HCT116 (cell line): Measurements from ENCODE around the gene YIPF2. TPM values are rescaled to one million over a fixed set of nuclear protein-coding genes. Genes with fewer than 3 reads are reported as not detected.

Source experiments
- ATAC-seq: fragments of 200-7000 bp; cut with Tn5 transposase; 2 replicates; pipeline ENCODE4 v1.9.1; 2020; ENCODE audit warnings: mild to moderate bottlenecking, moderate library complexity
- BruUV-seq: library from RNA; stranded (reverse); fragments of 400-500 nt; replicated peaks from 2 replicates; lab custom pipeline; 2021; lab: Mats Ljungman, UMichigan
- CTCF ChIA-PET: fragments of 300-600 bp; sonication (Branson Sonifier 250); formaldehyde crosslinking; loops from one replicate; lab custom pipeline; 2021; ENCODE audit warnings: antibody characterized with exemption; lab: Charles Lee
- POLR2A ChIA-PET: fragments of 300-600, 350-600 bp; sonication (Branson Sonifier 250); formaldehyde crosslinking; loops from one replicate; lab custom pipeline; 2021; ENCODE audit warnings: antibody characterized with exemption; lab: Charles Lee
- RAD21 ChIA-PET, 2 experiments: fragments of 300-600 bp; sonication (Branson Sonifier 250); formaldehyde crosslinking; loops; one replicate each; lab custom pipeline; 2023; ENCODE audit warnings: low total read pairs in 2 of 2; ENCODE audit not compliant: uncharacterized antibody in 2 of 2, unreplicated experiment in 2 of 2, low non-redundant PET in 1 of 2; lab: Charles Lee
- DNase-seq: peaks from one replicate; pipeline ENCODE4 v3.0.0-alpha.2; 2010; ENCODE audit warnings: low read depth, low spot score
- H2AFZ ChIP-seq: fragments of 200-600 bp; shearing (Covaris generic), sonication (generic); 2 replicates; pipeline ENCODE4 v1.6.1; 2017; ENCODE audit warnings: low read depth, mixed run types, mixed read lengths, antibody characterized with exemption, low read length; ENCODE audit not compliant: poor library complexity, severe bottlenecking
- H3K27ac ChIP-seq: 2 replicates; pipeline ENCODE4 v1.5.1; 2012; ENCODE audit warnings: low read depth, low read length
- H3K27me3 ChIP-seq: fragments of 200-600 bp; sonication (generic); 2 replicates; pipeline ENCODE4 v1.6.1; 2016; ENCODE audit warnings: mixed run types, low read length, mixed read lengths; ENCODE audit not compliant: insufficient read depth
- H3K36me3 ChIP-seq, 2 experiments: fragments of 200-500 bp in 1 of 2; fragments of 200-600 bp in 1 of 2; sonication (Bioruptor generic) in 1 of 2; sonication (generic) in 1 of 2; 2 replicates each; pipeline versions ENCODE4 v1.5.1 to v1.6.1; 2014 to 2016; ENCODE audit warnings: low read length in 2 of 2, inconsistent platforms in 1 of 2, mixed read lengths in 1 of 2, mixed run types in 1 of 2; ENCODE audit not compliant: insufficient read depth in 2 of 2, control insufficient read depth in 1 of 2
- H3K4me1 ChIP-seq, 2 experiments: fragments of 200-600 bp in 1 of 2; sonication (generic) in 1 of 2; 2 replicates each; pipeline versions ENCODE4 v1.5.1 to v1.6.1; 2012 to 2017; ENCODE audit warnings: low read length in 2 of 2, inconsistent platforms in 1 of 2, mild to moderate bottlenecking in 1 of 2, mixed read lengths in 1 of 2, mixed run types in 1 of 2, moderate library complexity in 1 of 2; ENCODE audit not compliant: insufficient read depth in 2 of 2, control insufficient read depth in 1 of 2
- H3K4me2 ChIP-seq: fragments of 200-600 bp; sonication (generic); 2 replicates; pipeline ENCODE4 v1.6.1; 2017; ENCODE audit warnings: mixed run types, low read length, mixed read lengths
- H3K4me3 ChIP-seq, 2 experiments: fragments of 200-600 bp in 1 of 2; sonication (generic) in 1 of 2; replicated peaks in 1 of 2; 2 replicates each; pipeline ENCODE4 v1.5.1; 2011 to 2016; ENCODE audit warnings: low read length in 2 of 2, control low read depth in 1 of 2, low read depth in 1 of 2, mild to moderate bottlenecking in 1 of 2, mixed read lengths in 1 of 2, mixed run types in 1 of 2
- H3K79me2 ChIP-seq: fragments of 200-600 bp; sonication (generic); 2 replicates; pipeline ENCODE4 v1.6.1; 2017; ENCODE audit warnings: mild to moderate bottlenecking, mixed run types, low read length, moderate library complexity, mixed read lengths; ENCODE audit not compliant: insufficient read depth
- H3K9ac ChIP-seq: fragments of 200-600 bp; sonication (generic); 2 replicates; pipeline ENCODE4 v1.6.1; 2016; ENCODE audit warnings: low read length, mixed read lengths
- H3K9me2 ChIP-seq: fragments of 200-600 bp; sonication (generic), shearing (Covaris generic); 2 replicates; pipeline ENCODE4 v1.6.1; 2017; ENCODE audit warnings: mixed run types, mild to moderate bottlenecking, moderate library complexity; ENCODE audit not compliant: insufficient read depth
- H3K9me3 ChIP-seq, 2 experiments: fragments of 200-500 bp in 1 of 2; fragments of 200-600 bp in 1 of 2; sonication (Bioruptor generic) in 1 of 2; sonication (generic) in 1 of 2; 2 replicates each; pipeline ENCODE4 v1.6.1; 2014 to 2017; ENCODE audit warnings: low read length in 2 of 2, mixed read lengths in 2 of 2, inconsistent platforms in 1 of 2, low read depth in 1 of 2, mild to moderate bottlenecking in 1 of 2, mixed run types in 1 of 2, moderate library complexity in 1 of 2; ENCODE audit not compliant: control insufficient read depth in 1 of 2, insufficient read depth in 1 of 2
- H4K20me1 ChIP-seq: fragments of 200-600 bp; sonication (generic), shearing (Covaris generic); 2 replicates; pipeline ENCODE4 v1.6.1; 2017; ENCODE audit warnings: mixed run types, mild to moderate bottlenecking, moderate library complexity; ENCODE audit not compliant: insufficient read depth
- CBX3 ChIP-seq: IDR thresholded peaks from 2 replicates; pipeline ENCODE4 v1.6.1; 2012; ENCODE audit warnings: low read depth
- EZH2 ChIP-seq: fragments of 200-600 bp; sonication (generic); IDR thresholded peaks from 2 replicates; pipeline ENCODE4 v1.6.1; 2017; ENCODE audit warnings: antibody characterized with exemption, mixed run types
- EZH2phosphoT487 ChIP-seq: fragments of 200-600 bp; IDR thresholded peaks from 2 replicates; pipeline ENCODE4 v1.6.1; 2018; ENCODE audit warnings: antibody characterized with exemption, borderline replicate concordance
- FOSL1 ChIP-seq: IDR thresholded peaks from 2 replicates; pipeline ENCODE4 v1.6.1; 2012; ENCODE audit warnings: low read depth
- JUND ChIP-seq: IDR thresholded peaks from 2 replicates; pipeline ENCODE4 v1.6.1; 2012
- POLR2AphosphoS5 ChIP-seq: IDR thresholded peaks from 2 replicates; pipeline ENCODE4 v1.6.1; 2011; ENCODE audit warnings: mild to moderate bottlenecking, low read depth, low read length, moderate library complexity
- SIN3A ChIP-seq: IDR thresholded peaks from 2 replicates; pipeline ENCODE4 v1.6.1; 2012; ENCODE audit warnings: low read depth
- SP1 ChIP-seq: IDR thresholded peaks from 2 replicates; pipeline ENCODE4 v1.6.1; 2012; ENCODE audit warnings: low read depth
- SRF ChIP-seq: IDR thresholded peaks from 2 replicates; pipeline ENCODE4 v1.6.1; 2012; ENCODE audit warnings: low read depth
- intact Hi-C: fragments of 100-400 bp; cut with micrococcal nuclease; formaldehyde crosslinking; loops from 2 replicates; pipeline ENCODE4 v1.10.0; 2022
- total RNA-seq: library from RNA; stranded (reverse); gene quantifications from one replicate; pipeline ENCODE4 v1.2.1, GENCODE V29; 2021; ENCODE audit not compliant: unreplicated experiment
- TF ChIP-seq, protein P1 (sequence below): IDR thresholded peaks from 2 replicates; pipeline ENCODE4 v1.6.1; 2012
- TF ChIP-seq, protein P2 (sequence below): IDR thresholded peaks from 2 replicates; pipeline ENCODE4 v1.6.1; 2012; ENCODE audit warnings: low read depth
- TF ChIP-seq, protein P3 (sequence below), 3 experiments: fragments of 200-600 bp in 1 of 3; sonication (generic) in 1 of 3; IDR thresholded peaks in 2 of 3; conservative IDR thresholded peaks in 1 of 3; 2 replicates each; pipeline ENCODE4 v1.5.1; 2012 to 2017; ENCODE audit warnings: low read depth in 2 of 3, low read length in 2 of 3, antibody characterized with exemption in 1 of 3, borderline replicate concordance in 1 of 3, control low read depth in 1 of 3, mild to moderate bottlenecking in 1 of 3, mixed read lengths in 1 of 3, mixed run types in 1 of 3, moderate library complexity in 1 of 3; ENCODE audit not compliant: insufficient read depth in 1 of 3

YIPF2 gene
- total RNA-seq, 1 experiment from 2014 or later, result 44.7 TPM

DNA sequence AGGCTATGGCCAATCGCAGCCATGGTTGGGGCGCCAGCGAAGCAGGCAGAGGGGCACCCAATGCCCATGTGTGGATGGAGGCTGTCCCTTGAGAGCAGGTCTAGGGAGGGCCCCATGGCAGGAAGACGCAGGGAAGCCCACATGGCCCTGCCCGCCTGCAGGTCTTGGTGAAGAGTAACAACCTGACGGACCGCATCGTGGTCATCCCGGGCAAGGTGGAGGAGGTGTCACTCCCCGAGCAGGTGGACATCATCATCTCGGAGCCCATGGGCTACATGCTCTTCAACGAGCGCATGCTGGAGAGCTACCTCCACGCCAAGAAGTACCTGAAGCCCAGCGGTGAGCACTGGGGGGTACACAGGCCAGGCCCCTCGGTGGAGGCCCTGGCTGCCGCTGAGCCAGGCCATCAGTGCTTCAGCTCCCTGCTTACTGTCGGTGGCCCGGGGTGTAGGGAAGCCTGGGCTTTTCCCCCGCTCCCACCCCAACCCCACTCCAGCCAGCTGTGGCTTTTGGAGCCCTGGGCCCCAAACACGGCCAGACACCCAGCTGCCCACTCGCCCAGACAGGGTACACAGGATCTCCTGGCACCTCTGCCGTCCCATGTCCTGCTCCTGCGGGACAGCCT is 14.6 kb downstream of the YIPF2 start:
- ATAC-seq (peak; percentile 7; the same call in 1 of the 2 replicates), DNase-seq (no peak)
- Histone ChIP-seq H3K9ac (no peak overlapping the region), H3K4me1 (peaks cover 0 to 14% of the 10 kb centered on the region in 2 experiments; a peak in 2 of 4 replicates), H3K9me2 (no peaks in the 10 kb centered on the region), H3K36me3 (peaks cover 19 to 28% of the 10 kb centered on the region in 2 experiments), H3K9me3 (no peaks in the 10 kb centered on the region), H2AFZ (no peak overlapping the region), H3K79me2 (no peaks in the 10 kb centered on the region), H3K27me3 (no peaks in the 10 kb centered on the region), H3K27ac (no peak overlapping the region), H3K4me3 (no peak overlapping the region), H3K4me2 (no peak overlapping the region), H4K20me1 (no peaks in the 10 kb centered on the region)
- ChIA-PET CTCF (no interaction called here), RAD21 (no interaction called here), POLR2A (no interaction called here)
- no peak for TF ChIP-seq SRF
- TF ChIP-seq, protein P1, sequence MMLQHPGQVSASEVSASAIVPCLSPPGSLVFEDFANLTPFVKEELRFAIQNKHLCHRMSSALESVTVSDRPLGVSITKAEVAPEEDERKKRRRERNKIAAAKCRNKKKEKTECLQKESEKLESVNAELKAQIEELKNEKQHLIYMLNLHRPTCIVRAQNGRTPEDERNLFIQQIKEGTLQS, result no peak
- BruUV-seq, result no TSS peak
- intact Hi-C loops, result no loop called here

DNA sequence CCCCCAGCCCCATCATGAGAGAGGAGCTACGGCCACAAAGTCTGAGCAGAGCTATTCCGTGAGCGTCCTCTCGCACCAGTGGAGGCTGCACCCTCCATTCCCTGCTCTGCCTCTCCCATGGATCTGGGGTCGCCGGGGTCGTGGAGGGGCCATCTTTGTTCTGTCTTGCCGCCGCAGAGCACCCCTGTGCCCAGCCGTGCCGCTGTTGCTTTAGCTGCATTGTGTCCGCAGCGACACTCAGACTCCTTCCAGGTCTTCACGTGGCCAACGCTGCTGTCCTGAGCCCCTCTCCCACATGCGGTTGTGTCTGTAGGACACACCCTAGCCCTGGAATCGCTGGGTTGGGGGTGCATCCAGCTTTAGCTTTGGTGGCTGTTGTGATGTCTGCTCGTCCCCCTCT is 15.8 kb downstream of the YIPF2 start:
- no peak overlapping the region for H2AFZ ChIP-seq
- H3K4me3 ChIP-seq, result no peak overlapping the region
- intact Hi-C loops, result no loop called here
- BruUV-seq, result no TSS peak
- no peaks in the 10 kb centered on the region for H4K20me1 ChIP-seq
- H3K27me3 ChIP-seq, result no peaks in the 10 kb centered on the region
- no peaks in the 10 kb centered on the region for H3K9me2 ChIP-seq
- RAD21 ChIA-PET, result interaction anchor here in 1 of 2 experiments (0.6 kb wide), 1 partner anchor 182 kb away, joined by 3 read pairs; no protein-coding TSS in a partner anchor
- no peak for DNase-seq
- no peak overlapping the region for H3K4me2 ChIP-seq
- no peak overlapping the region for H3K27ac ChIP-seq
- no peaks in the 10 kb centered on the region for H3K9me3 ChIP-seq
- H3K79me2 ChIP-seq, result no peaks in the 10 kb centered on the region; the same call in 1 of the 2 replicates
- TF ChIP-seq SP1 (no peak), SIN3A (no peak), FOSL1 (no peak), EZH2 (no peak), POLR2AphosphoS5 (no peak), JUND (no peak), CBX3 (no peak), EZH2phosphoT487 (no peak)
- TF ChIP-seq, protein P2, sequence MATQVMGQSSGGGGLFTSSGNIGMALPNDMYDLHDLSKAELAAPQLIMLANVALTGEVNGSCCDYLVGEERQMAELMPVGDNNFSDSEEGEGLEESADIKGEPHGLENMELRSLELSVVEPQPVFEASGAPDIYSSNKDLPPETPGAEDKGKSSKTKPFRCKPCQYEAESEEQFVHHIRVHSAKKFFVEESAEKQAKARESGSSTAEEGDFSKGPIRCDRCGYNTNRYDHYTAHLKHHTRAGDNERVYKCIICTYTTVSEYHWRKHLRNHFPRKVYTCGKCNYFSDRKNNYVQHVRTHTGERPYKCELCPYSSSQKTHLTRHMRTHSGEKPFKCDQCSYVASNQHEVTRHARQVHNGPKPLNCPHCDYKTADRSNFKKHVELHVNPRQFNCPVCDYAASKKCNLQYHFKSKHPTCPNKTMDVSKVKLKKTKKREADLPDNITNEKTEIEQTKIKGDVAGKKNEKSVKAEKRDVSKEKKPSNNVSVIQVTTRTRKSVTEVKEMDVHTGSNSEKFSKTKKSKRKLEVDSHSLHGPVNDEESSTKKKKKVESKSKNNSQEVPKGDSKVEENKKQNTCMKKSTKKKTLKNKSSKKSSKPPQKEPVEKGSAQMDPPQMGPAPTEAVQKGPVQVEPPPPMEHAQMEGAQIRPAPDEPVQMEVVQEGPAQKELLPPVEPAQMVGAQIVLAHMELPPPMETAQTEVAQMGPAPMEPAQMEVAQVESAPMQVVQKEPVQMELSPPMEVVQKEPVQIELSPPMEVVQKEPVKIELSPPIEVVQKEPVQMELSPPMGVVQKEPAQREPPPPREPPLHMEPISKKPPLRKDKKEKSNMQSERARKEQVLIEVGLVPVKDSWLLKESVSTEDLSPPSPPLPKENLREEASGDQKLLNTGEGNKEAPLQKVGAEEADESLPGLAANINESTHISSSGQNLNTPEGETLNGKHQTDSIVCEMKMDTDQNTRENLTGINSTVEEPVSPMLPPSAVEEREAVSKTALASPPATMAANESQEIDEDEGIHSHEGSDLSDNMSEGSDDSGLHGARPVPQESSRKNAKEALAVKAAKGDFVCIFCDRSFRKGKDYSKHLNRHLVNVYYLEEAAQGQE, result no peak
- TF ChIP-seq, protein P3, sequence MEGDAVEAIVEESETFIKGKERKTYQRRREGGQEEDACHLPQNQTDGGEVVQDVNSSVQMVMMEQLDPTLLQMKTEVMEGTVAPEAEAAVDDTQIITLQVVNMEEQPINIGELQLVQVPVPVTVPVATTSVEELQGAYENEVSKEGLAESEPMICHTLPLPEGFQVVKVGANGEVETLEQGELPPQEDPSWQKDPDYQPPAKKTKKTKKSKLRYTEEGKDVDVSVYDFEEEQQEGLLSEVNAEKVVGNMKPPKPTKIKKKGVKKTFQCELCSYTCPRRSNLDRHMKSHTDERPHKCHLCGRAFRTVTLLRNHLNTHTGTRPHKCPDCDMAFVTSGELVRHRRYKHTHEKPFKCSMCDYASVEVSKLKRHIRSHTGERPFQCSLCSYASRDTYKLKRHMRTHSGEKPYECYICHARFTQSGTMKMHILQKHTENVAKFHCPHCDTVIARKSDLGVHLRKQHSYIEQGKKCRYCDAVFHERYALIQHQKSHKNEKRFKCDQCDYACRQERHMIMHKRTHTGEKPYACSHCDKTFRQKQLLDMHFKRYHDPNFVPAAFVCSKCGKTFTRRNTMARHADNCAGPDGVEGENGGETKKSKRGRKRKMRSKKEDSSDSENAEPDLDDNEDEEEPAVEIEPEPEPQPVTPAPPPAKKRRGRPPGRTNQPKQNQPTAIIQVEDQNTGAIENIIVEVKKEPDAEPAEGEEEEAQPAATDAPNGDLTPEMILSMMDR (IDR thresholded peaks at IDR 0.05 in 2 of 3, conservative IDR thresholded peaks at IDR 0.05 in 1 of 3; ENCODE audit: borderline replicate concordance in 1 of 3, insufficient read depth in 1 of 3, low read depth in 2 of 3, low read length in 2 of 3), result no peak
- TF ChIP-seq, all 23 proteins: peak for 0
- no peak overlapping the region for H3K9ac ChIP-seq
- ATAC-seq, result no peak
- peaks cover 0 to 14% of the 10 kb centered on the region in 2 experiments; a peak in 2 of 4 replicates for H3K4me1 ChIP-seq
- ChIA-PET CTCF (no interaction called here), POLR2A (no interaction called here)
- peaks cover 25 to 26% of the 10 kb centered on the region in 2 experiments for H3K36me3 ChIP-seq
